G401 (cell line): ENCODE data around the gene CYP2C19. TPM values are rescaled to one million over a fixed set of nuclear protein-coding genes. Genes with fewer than 3 reads are reported as not detected.
"Not testable (repeated sequence)": the region's sequence is repeated elsewhere in the genome, so short reads cannot be mapped to it uniquely, and the experiment has no call there.

ENCODE experiments used
- DNase-seq: peaks from one replicate; pipeline ENCODE4 v3.0.0-alpha.2; 2015; ENCODE audit warnings: low spot score
- in situ Hi-C: cut with HindIII; loops from 2 replicates; pipeline ENCODE4 v1.10.0; 2016; ENCODE audit warnings: low sequenced_read_pairs, mixed read lengths
- total RNA-seq: library from RNA; depleted of rRNA; stranded (reverse); fragments of >200 nt; shearing (Covaris generic); gene quantifications from 2 replicates; pipeline ENCODE4 v1.2.3, GENCODE V29; 2014; rRNA removed

The CYP2C19 gene
- total RNA-seq, 1 experiment from 2014 or later: not detected

DNA sequence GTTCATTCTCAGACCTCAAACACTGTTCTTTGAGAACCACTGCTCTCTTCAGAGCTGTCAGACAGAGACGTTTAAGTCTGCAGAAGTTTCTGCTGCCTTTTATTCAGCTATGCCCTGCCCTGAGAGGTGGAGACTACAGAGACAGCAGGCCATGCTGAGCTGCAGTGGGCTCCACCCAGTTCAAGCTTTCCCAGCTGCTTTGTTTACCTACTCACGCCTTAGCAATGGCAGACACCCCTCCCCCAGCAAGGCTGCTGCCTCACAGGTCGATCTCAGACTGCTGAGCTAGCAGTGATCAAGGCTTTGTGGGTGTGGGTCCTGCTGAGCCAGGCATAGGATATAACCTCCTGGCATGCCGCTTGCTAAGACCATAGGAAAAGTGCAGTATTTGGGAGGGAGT, 95.5 kb downstream of the CYP2C19 start:
- in situ Hi-C loops: no loop called here

GRCh38 chr10:94859086-94859485, 96.6 kb downstream of the CYP2C19 start:
- in situ Hi-C loops: no loop called here
- DNase-seq: no peak

More for the DNA sequence above, 95.5 kb downstream of the CYP2C19 start:
- DNase-seq: no peak

DNA sequence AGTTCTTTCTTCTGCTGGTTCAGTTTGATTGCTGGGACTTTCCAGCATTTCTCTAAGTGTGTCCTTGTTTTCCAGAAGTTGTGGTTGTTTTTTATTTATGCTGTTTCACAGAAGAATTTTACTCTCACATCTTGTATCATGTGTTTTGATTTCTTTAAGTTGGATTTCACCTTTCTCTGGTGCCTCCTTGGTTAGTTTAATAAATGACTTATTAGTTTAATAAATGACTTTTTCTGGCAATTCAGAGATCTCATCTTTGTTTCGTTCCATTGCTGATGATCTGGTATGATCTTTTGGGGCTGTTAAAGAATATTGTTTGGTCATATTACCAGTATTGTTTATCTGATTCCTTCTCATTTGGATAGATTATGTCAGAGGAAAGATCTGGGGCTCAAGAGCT, 116.2 kb downstream of the CYP2C19 start:
- DNase-seq: no peak
- in situ Hi-C loops: no loop called here

- in situ Hi-C loops: no loop called here
- no peak for DNase-seq
Measured at GRCh38 chr10:94879214-94879613, 116.7 kb downstream of the CYP2C19 start.

- DNase-seq: no peak
- in situ Hi-C loops: no loop called here
Measured at GRCh38 chr10:94889123-94889522, 126.6 kb downstream of the CYP2C19 start.

GRCh38 chr10:94890264-94891022, 128.0 kb downstream of the CYP2C19 start:
- in situ Hi-C loops: no loop called here
- DNase-seq: no peak

DNA sequence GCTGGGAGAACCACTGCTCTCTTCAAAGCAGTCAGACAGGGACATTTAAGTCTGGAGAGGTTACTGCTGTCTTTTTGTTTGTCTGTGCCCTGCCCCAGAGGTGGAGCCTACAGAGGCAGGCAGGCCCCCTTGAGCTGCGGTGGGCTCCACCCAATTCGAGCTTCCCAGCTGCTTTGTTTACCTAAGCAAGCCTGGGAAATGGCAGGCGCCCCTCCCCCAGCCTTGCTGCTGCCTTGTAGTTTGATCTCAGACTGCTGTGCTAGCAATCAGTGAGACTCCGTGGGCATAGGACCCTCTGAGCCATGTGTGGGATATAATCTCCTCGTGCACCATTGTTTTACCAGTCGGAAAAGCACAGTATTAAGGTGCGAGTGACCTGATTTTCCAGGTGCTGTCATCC, 135.9 kb downstream of the CYP2C19 start:
- DNase-seq, in situ Hi-C loops: not testable (repeated sequence)

GRCh38 chr10:94902080-94902479, 139.6 kb downstream of the CYP2C19 start:
- no peak for DNase-seq
- in situ Hi-C loops: no loop called here

GRCh38 chr10:94902570-94902969, 140.1 kb downstream of the CYP2C19 start:
- no peak for DNase-seq
- in situ Hi-C loops: no loop called here

Other genes with a start within 250 kb of the CYP2C19 start
- 51.8 and 83.2 TPM in 2 replicates for gene HELLS, start 216.9 kb upstream of the CYP2C19 start, total RNA-seq
- not detected in 2 replicates for gene CYP2C18, start 79.0 kb upstream of the CYP2C19 start, total RNA-seq
- gene CYP2C9, start 176.0 kb downstream of the CYP2C19 start, total RNA-seq: not detected in 2 replicates